Stimulated activated naive CD4-positive, alpha-beta T cell (primary cell): Measurements from ENCODE around the gene EMD.
A peak's percentile ranks its signal among the peaks of the same experiment; 100 is the strongest.
"Not testable (repeated sequence)": the region's sequence is repeated elsewhere in the genome, so short reads cannot be mapped to it uniquely, and the experiment has no call there.

ENCODE experiments used
- DNase-seq, 6 experiments: peaks; one replicate each; lab custom pipeline; 2025; lab: John Stamatoyannopoulos, UW

The EMD gene

GRCh38 chrX:154396363-154396762 is 17.3 kb downstream of the EMD start:
- not testable (repeated sequence) for DNase-seq

GRCh38 chrX:154396973-154397887 is 18.1 kb downstream of the EMD start:
- DNase-seq, result peak in 1 of 6 experiments; percentile 47

- DNase-seq, result peak; percentile 75 to 87 (median 83)
Observed at GRCh38 chrX:154397888-154398667, 19.0 kb downstream of the EMD start, which contains the start of gene RPL10. Gene RPL10 (plus strand): TSS chrX:154398377. CDS start chrX:154398520, 143 bp downstream.

- DNase-seq, result peak; percentile 58 to 87 (median 74)
Observed at GRCh38 chrX:154398668-154399526, 19.8 kb downstream of the EMD start.

- DNase-seq, result peak in 3 of 6 experiments; percentile 16 to 21 (median 20)
Observed at GRCh38 chrX:154399527-154400368, 20.7 kb downstream of the EMD start.

- DNase-seq, result not testable (repeated sequence)
Observed at GRCh38 chrX:154400369-154400817, 21.3 kb downstream of the EMD start.

GRCh38 chrX:154401045-154401799 is 22.1 kb downstream of the EMD start:
- peak in 1 of 6 experiments; percentile 13 for DNase-seq

- DNase-seq, result no peak
Observed at GRCh38 chrX:154401918-154402621, 23.0 kb downstream of the EMD start.

GRCh38 chrX:154402622-154403127 is 23.6 kb downstream of the EMD start:
- DNase-seq, result no peak

GRCh38 chrX:154403192-154403591 is 24.1 kb downstream of the EMD start:
- DNase-seq, result no peak

- no peak for DNase-seq
Observed at GRCh38 chrX:154403858-154404257, 24.8 kb downstream of the EMD start.

- DNase-seq, result no peak
Observed at GRCh38 chrX:154404625-154405192, 25.6 kb downstream of the EMD start.

- no peak for DNase-seq
Observed at GRCh38 chrX:154408659-154409221, 29.6 kb downstream of the EMD start.

- no peak for DNase-seq
Observed at GRCh38 chrX:154409222-154409871, 30.3 kb downstream of the EMD start, which contains the start of gene DNASE1L1. Gene DNASE1L1 (minus strand): TSS chrX:154409254. CDS start chrX:154405568, 3,686 bp downstream.

GRCh38 chrX:154411981-154412340 is 32.9 kb downstream of the EMD start:
- DNase-seq, result peak in 2 of 6 experiments; percentile 27 to 47

- peak in 3 of 6 experiments; percentile 23 to 28 (median 25) for DNase-seq
Observed at GRCh38 chrX:154412468-154412867, 33.4 kb downstream of the EMD start.

GRCh38 chrX:154413142-154413541 is 34.0 kb downstream of the EMD start:
- no peak for DNase-seq

GRCh38 chrX:154417157-154417556 is 38.1 kb downstream of the EMD start:
- no peak for DNase-seq
